HCEC 1CT (cell line): ENCODE data around the gene SNX14.
"Not testable (repeated sequence)": the region's sequence is repeated elsewhere in the genome, so short reads cannot be mapped to it uniquely, and the experiment has no call there.

Source experiments
- DNase-seq: peaks from one replicate; pipeline ENCODE4 v3.0.0-alpha.2; 2017

Gene SNX14

DNA sequence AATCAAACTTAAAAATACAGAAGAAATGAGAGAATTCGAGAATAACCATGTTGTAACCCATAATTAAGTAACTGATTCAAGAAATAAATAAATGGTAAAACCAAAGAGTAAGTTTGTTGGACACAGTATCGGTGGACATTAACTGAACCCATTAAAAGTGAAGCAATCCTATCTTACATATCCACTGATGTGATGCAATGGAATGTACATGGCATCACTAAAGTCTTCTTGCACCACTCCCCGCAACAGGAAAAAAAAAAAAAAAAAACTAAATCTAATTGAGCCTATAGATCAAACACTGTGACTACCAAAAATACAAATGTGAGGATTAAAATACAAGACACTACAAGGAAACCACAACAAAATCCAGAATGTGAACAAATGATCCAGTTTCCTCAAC is 7.9 kb downstream of the SNX14 start:
- DNase-seq: no peak

DNA sequence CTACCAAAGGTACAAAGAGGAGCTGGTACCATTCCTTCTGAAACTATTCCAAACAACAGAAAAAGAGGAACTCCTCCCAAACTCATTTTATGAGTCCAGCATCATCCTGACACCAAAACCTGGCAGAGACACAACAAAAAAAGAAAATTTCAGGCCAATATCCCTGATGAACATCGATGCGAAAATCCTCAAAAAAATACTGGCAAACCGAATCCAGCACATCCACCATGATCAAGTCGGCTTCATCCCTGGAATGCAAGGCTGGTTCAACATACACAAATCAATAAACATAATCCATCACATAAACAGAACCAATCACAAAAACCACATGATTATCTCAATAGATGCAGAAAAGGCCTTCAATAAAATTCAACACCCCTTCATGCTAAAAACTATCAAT is 10.8 kb downstream of the SNX14 start:
- not testable (repeated sequence) for DNase-seq

DNA sequence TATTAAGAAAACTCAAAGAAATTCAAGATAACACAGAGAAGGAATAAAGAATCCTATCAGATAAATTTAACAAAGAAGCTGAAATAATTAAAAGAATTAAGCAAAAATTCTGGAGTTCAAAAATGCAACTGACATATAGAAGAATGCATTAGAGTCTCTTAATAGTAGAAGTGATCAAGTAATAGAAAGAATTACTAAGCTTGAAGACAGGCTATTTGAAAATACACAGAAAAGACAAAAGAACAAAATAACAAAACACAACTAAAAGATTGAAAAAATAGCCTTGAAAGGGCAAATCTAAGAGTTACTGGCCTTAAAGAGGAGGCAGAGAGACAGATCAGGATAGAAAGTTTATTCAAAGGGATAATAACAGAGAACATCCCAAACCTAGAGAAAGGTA is 12.1 kb downstream of the SNX14 start:
- DNase-seq: no peak

DNA sequence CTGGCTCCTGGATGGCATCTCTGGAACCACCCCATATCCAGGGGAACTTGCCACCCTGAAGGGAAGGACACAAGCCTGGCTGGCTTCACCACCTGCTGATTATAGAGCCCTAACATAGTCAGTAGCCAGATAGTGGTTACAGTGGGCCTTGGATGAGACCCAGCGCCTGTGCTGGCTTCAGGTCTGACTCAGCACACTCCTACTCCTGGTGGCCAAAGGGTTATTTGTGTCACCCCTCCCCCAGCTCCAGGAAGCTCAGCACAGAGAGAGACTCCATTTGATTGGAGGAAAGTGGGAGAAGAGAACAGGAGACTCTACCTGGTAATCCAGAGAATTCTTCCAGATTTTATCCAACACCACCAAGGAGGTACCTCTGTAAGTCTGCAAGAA is 12.8 kb downstream of the SNX14 start:
- peak; percentile 74 for DNase-seq

DNA sequence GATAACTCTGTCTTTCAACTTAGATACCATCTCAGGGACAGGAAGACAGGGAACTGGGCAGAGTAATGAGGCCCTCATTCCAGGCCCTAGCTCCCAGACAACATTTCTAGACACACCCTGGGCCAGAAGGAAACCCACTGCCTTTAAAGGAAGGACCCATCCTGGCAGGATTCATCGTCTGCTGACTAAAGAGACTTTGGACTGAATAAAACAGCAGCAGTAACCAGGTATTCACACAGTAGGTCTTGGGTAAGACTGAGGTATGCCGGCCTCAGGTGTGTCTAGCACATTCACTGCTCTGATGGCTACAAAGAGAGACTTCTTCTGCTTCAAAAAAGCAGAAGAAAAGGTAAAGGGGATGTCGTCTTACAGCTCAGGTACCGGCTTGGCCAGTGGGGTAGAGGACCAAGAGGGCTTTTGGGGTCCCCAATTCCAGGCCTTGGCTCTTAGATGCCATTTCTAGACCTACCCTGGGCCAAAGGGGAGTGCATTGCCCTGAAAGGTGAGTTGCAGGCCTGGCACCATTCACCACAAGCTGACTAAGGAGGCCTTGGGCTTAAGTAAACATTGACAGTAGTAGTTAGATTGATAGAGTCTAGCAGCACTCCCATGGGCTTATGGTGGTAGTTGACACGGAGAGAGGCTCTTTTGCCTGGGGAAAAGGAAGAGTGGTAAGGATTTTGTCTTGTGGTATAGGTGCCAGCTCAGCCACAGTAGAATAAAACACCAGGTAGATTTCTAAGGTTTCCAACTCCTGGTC is 13.4 kb downstream of the SNX14 start:
- no peak for DNase-seq

DNA sequence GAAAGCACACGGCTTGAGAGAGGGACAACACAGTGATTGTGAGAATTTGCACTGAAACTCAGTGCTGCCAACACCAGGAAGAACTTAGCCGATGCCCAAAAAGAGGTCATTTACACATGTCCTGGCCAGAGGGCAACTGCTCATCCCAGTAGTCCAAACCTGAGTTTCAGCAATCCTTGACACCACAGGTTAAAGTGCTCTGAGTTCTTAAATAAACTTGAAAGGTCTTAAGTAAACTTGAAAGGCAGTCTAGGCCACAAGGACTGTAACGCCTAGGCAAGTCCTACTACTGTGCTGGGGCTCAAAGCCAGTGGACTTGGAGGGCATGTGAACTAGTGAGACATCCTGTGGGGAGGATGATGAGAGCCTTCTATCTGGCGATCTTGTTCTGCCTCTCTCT is 14.1 kb downstream of the SNX14 start:
- no peak for DNase-seq

DNA sequence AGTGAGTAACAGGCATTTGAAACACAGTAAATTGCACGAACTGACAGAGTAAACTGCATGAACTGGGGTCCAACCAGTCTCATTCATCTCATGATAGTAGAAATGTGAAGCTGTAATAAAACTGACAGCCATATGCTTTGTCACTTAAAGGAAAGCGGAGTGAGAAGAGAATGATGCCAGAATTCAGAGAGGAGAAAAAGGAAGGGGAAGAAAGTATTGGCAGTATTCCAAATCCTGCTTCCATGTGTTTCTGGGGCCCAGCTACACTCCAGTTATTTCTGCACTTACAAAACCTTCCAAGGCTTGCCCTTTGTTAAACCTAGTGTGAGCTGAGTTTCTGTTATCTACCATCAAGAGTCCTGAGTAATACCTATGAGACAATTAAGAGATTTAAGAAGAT is 17.2 kb downstream of the SNX14 start:
- DNase-seq: no peak

DNA sequence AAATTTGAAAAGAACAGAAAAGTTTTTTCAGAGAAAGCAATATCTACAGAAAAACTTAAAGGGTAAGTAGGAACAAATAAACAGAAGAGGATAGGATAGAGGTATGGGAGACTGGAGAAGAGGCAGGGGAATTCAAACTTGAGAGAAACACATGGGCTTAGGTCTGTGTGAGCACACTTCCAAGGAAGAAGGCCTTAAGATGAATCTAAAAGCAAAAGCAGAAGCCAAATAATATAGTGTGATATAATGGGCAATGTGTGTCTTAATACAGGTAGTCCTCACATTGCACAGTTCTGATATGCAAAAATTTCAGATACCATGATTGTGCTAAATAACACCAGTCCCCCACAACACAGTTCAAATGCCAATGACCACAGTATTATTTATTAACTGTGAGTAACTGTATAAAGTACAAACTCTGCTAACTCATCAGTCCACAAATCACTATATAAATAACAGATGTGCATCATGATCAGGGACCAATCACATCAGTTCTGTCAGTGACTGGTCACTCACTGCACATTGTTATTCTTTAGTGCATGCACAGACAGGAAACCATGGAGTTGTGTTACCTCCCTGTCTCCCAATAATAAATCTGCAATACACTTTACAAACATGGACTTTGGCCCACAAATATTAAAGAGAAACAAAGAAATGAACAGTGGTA is 18.6 kb downstream of the SNX14 start:
- DNase-seq: peak; percentile 82

DNA sequence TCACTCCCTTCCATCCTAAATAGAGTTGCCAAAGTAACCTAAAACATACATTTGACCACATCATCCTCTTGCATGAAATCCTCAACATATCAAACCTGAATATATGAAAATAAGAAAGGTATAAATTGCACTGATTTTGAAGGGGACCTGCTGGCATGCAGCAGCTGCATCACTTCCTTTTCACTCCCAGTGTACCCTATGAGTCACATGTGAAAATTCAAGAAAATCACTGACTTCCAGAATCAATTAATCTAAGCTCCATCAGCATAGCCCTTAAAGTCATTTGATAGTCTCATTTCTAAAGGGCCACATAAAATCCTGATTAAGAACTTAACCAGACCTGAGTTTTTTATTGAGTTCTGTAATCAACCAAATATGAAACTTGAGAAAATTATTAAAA is 24.3 kb downstream of the SNX14 start:
- peak; percentile 67 for DNase-seq

DNA sequence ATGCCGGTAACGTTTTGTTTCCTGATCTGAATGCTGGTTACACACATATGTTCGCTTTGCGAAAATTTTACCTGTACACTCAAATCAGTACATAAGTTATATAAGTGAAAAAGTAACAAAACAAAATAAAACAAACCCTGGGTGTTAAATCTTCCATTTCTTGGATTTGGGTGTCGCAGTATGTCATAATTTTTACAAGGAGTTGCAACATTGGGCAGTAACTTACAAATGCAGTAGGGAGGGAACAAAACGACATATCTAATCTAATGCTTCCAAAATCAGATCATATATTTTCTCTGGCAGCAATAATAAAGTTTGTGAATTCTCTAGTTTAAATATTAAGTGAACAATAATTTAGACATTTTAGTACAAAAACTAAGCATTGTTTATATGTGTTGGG is 25.2 kb downstream of the SNX14 start:
- no peak for DNase-seq

DNA sequence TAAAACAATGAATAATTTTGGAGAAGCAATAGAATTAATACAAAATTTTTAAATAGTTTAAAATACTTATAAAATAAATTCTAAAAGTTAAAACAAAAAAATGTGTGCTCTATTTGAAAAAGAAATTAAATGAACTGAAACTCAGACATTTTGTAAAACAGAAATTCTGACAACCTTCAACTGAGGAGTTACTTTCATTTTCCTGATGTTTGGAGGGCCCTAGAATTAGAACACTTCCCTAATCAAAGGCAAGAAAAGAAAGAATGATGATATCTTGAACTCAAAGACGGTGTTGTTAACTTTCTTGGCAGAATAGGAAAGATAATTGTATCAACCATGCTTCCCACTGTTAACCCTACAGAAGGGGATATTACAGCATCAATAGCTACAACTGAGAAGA is 27.9 kb downstream of the SNX14 start:
- DNase-seq: no peak

DNA sequence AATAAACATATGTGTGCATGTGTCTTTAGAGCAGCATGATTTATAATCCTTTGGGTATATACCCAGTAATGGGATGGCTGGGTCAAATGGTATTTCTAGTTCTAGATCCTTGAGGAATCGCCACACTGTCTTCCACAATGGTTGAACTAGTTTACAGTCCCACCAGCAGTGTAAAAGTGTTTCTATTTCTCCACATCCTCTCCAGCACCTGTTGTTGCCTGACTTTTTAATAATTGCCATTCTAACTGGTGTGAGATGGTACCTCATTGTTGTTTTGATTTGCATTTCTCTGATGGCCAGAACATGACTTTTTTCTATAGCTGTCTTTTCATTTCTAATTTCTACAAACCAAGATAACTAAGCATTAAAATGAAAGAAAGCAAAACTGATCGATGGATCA is 29.4 kb downstream of the SNX14 start:
- DNase-seq: not testable (repeated sequence)

DNA sequence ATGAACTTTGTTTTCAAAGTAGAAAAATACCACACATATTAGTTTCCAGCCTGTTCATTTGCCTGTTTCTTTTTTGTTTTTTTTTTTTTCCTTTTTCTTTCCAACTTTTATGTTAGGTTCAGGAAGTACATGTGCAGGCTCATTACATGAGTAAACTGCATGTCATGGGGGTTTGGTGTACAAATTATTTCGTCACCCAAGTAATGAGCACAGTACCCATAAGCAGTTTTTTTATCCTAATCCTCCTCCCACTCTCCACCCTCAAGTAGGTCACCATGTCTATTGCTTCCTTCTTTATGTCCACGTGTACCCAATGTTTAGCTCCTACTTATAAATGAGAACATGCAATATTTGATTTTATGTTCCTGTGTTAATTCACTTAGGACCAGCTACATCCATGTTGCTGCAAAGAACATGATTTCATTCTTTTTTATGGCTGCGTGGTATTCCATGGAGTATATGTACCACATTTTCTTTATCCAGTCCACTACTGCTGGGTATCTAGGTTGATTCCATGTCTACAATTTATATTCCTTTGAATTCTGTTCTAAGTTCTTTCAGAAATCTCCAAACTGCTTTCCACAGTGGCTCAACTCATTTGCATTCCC is 31.8 kb downstream of the SNX14 start:
- DNase-seq: peak; percentile 85

DNA sequence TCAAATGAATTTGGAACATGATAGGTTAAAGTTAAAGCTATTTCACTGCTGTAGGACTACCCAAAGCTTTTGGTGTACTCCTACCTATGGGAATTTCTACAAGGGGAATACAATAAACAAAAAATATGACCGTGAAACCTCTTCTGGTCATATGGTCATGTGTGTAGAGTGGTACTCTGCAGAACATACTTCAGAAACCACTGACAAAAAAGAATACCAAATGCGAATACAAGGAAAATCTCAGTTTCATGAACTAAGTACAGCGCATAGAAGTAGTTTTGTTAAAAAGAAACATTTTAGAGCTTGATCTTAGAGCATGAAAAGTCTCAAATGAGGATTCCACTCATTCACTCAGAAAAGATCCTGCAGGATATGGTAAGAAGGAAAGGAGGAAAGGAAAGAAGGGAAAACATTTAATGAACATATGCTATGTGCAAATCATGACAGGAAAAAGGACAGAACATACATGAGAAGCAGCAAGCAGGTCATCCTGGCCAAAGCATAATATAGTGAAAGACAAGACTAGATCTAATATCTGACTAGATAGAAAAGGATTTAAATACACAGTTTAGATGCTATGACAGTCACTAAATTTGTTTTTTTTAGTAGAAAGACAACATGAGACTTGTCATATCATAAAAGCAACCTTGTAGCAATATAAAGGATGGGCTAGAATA is 36.5 kb downstream of the SNX14 start:
- no peak for DNase-seq

DNA sequence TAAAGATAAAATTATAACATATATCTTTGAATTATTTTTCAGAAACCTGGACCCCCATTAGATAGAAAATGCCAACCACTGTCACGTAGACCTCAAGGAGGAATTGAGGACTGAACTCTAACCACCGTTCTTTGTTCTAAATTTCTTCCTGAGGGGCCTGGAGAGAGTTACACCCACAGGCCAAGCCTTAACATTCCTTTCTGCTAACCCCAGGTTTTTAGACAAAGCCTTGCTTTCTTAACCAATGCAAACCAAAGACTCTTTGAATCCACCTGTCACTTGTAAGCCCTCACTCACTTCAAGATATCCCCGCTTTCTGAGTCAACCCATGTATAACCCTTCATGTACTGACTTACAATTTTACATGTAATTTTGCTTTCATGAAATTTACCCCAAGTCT is 41.0 kb downstream of the SNX14 start:
- DNase-seq: no peak

DNA sequence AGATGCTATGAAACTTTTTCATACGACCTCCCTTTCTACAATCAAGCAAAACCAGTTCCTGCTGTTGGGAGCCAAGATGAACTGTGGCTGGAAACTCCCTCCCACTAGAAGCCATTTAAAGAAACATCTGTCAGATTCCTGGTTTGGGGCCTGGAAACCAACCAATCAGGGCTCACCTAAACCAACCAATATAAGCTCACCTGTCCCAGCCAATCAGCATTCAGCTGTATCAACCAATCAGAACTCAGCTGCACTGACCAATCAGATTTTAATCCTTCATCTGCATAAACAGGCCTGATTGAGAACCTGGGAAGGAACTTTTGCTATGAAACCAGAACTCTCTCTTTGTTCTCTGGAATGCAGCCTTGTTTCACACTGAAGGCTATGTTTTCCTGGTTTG is 42.4 kb downstream of the SNX14 start:
- no peak for DNase-seq

DNA sequence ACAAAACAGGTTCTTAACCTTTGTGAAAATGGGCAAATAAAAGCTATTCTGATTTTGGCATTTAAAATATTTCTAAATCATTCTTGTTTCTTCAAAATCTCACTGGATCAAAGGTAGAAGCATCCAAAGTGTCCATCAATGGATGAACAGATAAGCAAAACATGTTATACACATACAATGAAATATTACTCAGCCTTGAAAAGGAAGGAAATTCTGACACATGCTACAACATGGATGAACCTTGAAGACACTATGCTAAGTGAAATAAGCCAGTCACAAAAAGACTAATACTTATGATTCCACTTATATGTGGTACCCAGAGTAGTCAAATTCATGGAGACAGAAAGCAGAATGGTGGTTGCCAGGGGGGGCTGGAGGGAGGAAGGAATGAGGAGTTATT is 45.9 kb downstream of the SNX14 start:
- DNase-seq: no peak

DNA sequence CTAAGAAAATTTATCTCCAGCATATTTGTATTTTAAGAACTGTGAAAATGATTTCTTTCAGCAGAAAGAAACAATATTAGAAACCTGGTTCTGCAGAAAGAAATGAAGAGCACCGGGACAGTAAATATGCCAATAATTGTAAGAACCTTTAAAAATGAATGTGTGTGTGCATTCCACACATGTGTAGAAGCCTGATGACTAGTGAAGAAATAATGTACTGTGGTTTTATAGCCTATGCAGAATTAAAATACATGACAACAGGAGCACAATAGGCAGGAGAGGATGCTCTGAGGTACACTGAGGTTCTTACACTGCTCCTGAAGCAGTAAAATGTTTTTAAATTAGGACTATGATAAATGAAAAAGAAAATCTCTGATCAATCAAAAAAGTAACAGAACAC is 48.9 kb downstream of the SNX14 start:
- DNase-seq: peak; percentile 44

DNA sequence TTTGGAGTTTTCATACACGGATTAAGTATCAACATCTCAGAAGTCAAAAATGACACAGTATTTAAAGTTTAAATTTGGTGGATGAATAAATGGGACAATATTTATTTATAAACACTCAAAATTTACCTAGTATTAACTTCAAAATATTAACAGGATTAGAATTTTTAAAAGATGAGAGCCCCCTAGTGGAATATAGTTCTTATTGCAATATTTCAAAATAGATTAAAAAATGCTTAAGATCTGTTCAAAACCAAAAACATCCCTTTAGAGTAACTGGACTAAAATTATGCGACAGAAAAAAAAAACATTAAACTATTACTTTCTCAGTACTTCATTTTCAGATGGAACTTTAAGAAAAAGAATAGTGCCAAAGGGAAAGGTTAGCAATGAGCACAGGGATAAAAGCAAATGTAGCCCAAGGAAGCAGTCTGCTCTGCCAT is 56.6 kb downstream of the SNX14 start:
- DNase-seq: peak; percentile 32

DNA sequence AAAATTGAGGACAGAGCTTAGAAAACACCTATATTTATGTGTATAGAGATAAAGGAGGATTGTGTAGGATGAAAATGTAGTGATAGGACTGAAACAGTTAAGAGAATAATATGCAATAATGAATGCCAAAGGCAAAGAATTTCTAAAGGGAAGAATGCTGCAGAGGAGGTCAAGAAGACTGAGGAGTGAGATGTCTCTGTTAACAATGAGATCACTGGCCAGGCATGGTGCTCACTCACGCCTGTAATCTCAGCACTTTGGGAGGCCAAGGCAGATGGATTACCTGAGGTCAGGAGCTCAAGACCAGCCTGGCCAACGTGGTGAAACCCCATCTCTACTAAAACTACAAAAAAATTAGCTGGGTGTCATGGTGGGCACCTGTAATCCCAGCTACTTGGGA is 69.4 kb downstream of the SNX14 start:
- DNase-seq: not testable (repeated sequence)

DNA sequence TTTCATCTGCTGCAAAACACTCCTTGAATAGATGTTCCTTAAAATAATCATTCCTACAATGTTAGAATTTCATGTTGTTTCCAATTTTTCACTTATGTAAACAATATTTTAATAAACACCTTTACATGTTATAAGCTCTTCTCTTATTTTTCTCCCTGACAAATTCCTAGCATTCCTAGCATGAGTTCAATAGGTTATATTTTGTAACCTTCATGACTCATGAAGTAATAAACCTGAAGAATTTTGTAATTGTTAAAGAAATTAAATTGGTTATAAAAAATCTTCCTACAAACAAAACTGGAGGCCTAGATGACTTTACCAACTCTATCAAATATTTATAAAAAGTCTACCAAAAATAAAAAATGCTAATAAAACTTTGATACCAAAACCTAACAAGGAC is 77.5 kb downstream of the SNX14 start:
- DNase-seq: peak; percentile 16

DNA sequence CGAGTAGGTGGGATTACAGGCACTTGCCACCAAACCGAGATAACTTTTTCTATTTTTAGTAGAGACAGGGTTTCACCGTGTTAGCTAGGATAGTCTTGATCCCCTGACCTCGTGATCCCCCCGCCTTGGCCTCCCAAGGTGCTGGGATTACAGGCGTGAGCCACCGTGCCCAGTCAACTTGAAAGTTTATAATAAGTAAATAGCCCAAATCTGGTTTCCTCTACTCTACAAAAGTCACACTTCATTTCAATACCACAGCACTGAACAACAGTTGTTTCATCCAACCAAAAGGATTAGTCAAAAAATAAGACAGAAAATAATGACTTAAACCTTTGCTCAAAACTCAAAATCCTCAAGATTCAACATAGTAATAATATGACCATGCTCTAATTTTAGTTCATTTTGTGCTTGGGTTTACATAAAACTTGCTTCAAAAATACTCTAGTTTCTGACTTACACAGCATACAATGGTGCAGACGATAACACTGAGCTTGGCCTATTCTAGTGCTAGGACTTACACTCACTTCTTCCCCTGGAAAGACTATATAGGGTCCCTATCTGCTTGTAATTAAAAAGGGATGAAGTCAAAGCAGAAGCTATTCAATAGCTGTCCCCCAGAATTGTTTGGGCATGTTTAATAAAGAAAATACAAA is 87.1 kb downstream of the SNX14 start:
- no peak for DNase-seq

DNA sequence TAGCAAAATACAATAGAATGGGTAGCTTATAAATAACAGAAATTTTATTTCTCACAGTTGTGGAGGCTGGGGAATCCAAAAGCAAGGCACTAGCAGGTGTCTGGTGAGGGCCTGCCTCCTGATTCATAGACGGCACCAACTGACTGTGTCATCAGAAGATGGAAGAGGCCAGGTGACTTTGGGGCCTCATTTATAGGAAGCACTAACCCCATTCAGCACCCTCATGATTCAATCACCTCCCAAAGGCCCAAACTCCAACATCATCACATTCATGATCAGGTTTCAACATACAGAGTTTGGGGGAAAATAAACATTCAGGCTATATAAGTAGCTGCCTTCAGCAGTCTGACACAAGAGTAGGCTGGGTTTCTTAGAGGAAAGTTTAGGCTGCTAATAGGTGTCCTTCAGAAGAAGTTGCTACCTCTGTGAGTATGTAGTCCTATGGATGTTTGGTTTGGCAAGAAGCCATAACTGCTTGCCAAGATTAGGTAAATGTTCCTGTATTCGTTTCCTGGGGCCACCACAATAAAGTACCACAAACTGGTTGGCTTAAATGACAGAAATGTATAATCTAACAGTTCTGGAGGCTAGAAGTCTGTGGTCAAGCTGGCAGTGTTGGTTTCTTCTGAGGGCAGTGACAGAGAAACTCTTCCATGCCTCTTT is 94.9 kb downstream of the SNX14 start:
- DNase-seq: no peak
